ENCODE measurements around the gene OXNAD1. TPM values are rescaled to one million over a fixed set of nuclear protein-coding genes. Genes with fewer than 3 reads are reported as not detected.
A peak's percentile ranks its signal among the peaks of the same experiment; 100 is the strongest.

OXNAD1 gene
- total RNA-seq, 6 experiments from 2014 or later = 8.1 to 27.2 (median 16.2) TPM

DNA sequence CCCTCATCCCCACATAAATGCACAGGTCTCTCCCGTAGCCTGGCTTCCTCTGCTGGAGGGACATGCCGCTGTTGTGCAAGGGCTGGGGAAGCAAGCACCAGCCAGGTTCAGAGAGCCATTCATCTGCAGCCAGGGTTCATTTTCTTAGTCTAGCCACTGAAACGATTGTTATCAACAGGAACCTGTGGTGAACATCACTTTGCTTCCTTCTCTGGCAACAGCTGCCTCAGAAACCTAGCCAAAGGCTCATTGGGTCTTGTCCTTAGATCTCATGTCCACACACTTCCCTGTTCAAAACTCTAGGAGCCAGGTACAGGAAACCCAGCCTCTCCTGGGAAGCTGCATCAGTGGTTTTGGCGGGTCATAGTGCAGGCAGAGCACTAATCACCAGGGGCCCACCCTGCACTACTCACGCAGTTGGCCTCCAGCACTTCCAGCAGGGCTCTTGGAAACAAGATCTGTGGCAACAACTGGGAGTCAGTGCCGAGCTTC lies 47.0 kb downstream of the OXNAD1 start:
- Histone ChIP-seq H3K36me3 (peaks cover 0 to 26% (median 7%) of the 10 kb centered on the region in 4 donors), H3K27ac (peak overlapping the region in 1 of 3 donors; percentile 2), H3K4me1 (peaks cover 0 to 13% (median 5%) of the 10 kb centered on the region in 4 donors), H3K27me3 (no peaks in the 10 kb centered on the region), H3K9me3 (no peaks in the 10 kb centered on the region), H3K4me3 (no peak overlapping the region)
- intact Hi-C loops (cut with DNase I) = no loop called here
- 26% methylated on average over 4 of the region's 6 CpGs for WGBS (ENCODE audit: insufficient coverage, low coverage, low lambda C conversion rate, missing lambda C conversion rate)
- DNase-seq (peak in 1 of 3 donors; percentile 54), ATAC-seq (peak; percentile 81 to 91 (median 86))
- TF ChIP-seq POLR2A (IDR thresholded peaks at IDR 0.05) = no peak
- TF ChIP-seq, protein P1, sequence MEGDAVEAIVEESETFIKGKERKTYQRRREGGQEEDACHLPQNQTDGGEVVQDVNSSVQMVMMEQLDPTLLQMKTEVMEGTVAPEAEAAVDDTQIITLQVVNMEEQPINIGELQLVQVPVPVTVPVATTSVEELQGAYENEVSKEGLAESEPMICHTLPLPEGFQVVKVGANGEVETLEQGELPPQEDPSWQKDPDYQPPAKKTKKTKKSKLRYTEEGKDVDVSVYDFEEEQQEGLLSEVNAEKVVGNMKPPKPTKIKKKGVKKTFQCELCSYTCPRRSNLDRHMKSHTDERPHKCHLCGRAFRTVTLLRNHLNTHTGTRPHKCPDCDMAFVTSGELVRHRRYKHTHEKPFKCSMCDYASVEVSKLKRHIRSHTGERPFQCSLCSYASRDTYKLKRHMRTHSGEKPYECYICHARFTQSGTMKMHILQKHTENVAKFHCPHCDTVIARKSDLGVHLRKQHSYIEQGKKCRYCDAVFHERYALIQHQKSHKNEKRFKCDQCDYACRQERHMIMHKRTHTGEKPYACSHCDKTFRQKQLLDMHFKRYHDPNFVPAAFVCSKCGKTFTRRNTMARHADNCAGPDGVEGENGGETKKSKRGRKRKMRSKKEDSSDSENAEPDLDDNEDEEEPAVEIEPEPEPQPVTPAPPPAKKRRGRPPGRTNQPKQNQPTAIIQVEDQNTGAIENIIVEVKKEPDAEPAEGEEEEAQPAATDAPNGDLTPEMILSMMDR (IDR thresholded peaks at IDR 0.05) = no peak

GRCh38 chr3:16313886-16314645 lies 49.1 kb downstream of the OXNAD1 start:
- H3K36me3 ChIP-seq = peaks cover 0 to 26% (median 7%) of the 10 kb centered on the region in 4 donors
- TF ChIP-seq, protein P1 (IDR thresholded peaks at IDR 0.05) = no peak
- no peak for TF ChIP-seq POLR2A (IDR thresholded peaks at IDR 0.05)
- peaks cover 0 to 13% (median 5%) of the 10 kb centered on the region in 4 donors for H3K4me1 ChIP-seq
- H3K4me3 ChIP-seq = no peak overlapping the region
- no peaks in the 10 kb centered on the region for H3K27me3 ChIP-seq
- DNase-seq (no peak), ATAC-seq (no peak)
- H3K9me3 ChIP-seq = no peaks in the 10 kb centered on the region
- WGBS (ENCODE audit: insufficient coverage, low coverage, low lambda C conversion rate, missing lambda C conversion rate) = 34% methylated on average over 2 of the region's 5 CpGs
- no peak overlapping the region for H3K27ac ChIP-seq
- intact Hi-C loops (cut with DNase I) = no loop called here

DNA sequence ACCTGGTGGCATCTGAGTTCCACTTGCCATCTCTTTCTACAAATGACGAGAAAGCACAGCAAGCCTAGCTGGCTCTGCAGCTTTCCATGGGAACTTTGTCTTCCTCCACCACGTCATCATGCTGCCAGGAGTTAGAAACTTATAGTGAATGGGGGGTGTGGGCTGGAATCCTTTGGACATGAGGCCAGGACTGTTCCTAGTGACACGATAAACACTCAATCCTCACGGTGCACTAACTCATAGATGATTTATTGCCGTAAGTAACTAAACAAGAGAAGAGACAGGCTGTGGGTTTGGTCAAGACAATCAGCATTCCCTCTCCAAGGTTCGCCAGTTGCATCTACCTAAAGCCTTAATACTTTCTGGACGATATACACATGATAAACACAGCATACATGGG lies 50.6 kb downstream of the OXNAD1 start:
- ATAC-seq (no peak), DNase-seq (no peak)
- H3K4me3 ChIP-seq = no peak overlapping the region
- TF ChIP-seq, protein P1 (IDR thresholded peaks at IDR 0.05) = no peak
- TF ChIP-seq POLR2A (IDR thresholded peaks at IDR 0.05) = no peak
- 92% methylated on average over 4 of the region's 7 CpGs for WGBS (ENCODE audit: insufficient coverage, low coverage, low lambda C conversion rate, missing lambda C conversion rate)
- H3K4me1 ChIP-seq = peaks cover 0 to 13% (median 5%) of the 10 kb centered on the region in 4 donors
- no peaks in the 10 kb centered on the region for H3K27me3 ChIP-seq
- no peaks in the 10 kb centered on the region for H3K9me3 ChIP-seq
- H3K36me3 ChIP-seq = peaks cover 0 to 26% (median 9%) of the 10 kb centered on the region in 4 donors
- H3K27ac ChIP-seq = no peak overlapping the region
- intact Hi-C loops (cut with DNase I) = no loop called here

- Histone ChIP-seq H3K36me3 (peaks cover 0 to 29% (median 9%) of the 10 kb centered on the region in 4 donors), H3K9me3 (no peaks in the 10 kb centered on the region), H3K27ac (no peak overlapping the region), H3K4me1 (peaks cover 0 to 11% (median 5%) of the 10 kb centered on the region in 4 donors), H3K4me3 (no peak overlapping the region), H3K27me3 (no peaks in the 10 kb centered on the region)
- no peak for ATAC-seq
- 100% methylated on average over 1 of the region's 3 CpGs for WGBS (ENCODE audit: insufficient coverage, low coverage, low lambda C conversion rate, missing lambda C conversion rate)
- no peak for TF ChIP-seq POLR2A (IDR thresholded peaks at IDR 0.05)
- TF ChIP-seq, protein P1 (IDR thresholded peaks at IDR 0.05) = no peak
- intact Hi-C loops (cut with DNase I) = no loop called here
- DNase-seq = no peak
These were observed 51.4 kb downstream of the OXNAD1 start for GRCh38 chr3:16316396-16316795.

Data from right lobe of liver (tissue), 6 donors.